Sigmoid colon (tissue), 4 donors: ENCODE results near the gene KRR1.

Experiments
- CTCF ChIP-seq, 4 experiments: fragments of 450-650 bp in 3 of 4; fragments of 200-600 bp in 1 of 4; IDR thresholded peaks; one replicate each; pipeline ENCODE4 v1.5.1; 2016 to 2019; ENCODE audit warnings: antibody characterized with exemption in 4 of 4, mild to moderate bottlenecking in 3 of 4, moderate library complexity in 2 of 4
- EP300 ChIP-seq, 4 donors: sonication (generic); formaldehyde crosslinking; IDR thresholded peaks; one replicate each; pipeline ENCODE4 v1.6.1; 2017; ENCODE audit warnings: antibody characterized with exemption in 4 of 4
- POLR2A ChIP-seq, 2 donors: fragments of 450-650 bp; IDR thresholded peaks; one replicate each; pipeline ENCODE4 v1.6.1; 2016; ENCODE audit warnings: antibody characterized with exemption in 2 of 2, mild to moderate bottlenecking in 2 of 2, moderate library complexity in 2 of 2
- POLR2AphosphoS5 ChIP-seq, 4 donors: sonication (generic); formaldehyde crosslinking; IDR thresholded peaks; one replicate each; pipeline ENCODE4 v1.6.1; 2017; ENCODE audit warnings: antibody characterized with exemption in 4 of 4

- TF ChIP-seq CTCF (IDR thresholded peaks at IDR 0.05) (no peak), POLR2A (IDR thresholded peaks at IDR 0.05) (no peak), EP300 (IDR thresholded peaks at IDR 0.05) (no peak), POLR2AphosphoS5 (IDR thresholded peaks at IDR 0.05) (no peak)
Measured at GRCh38 chr12:75553398-75553797, 42.0 kb upstream of the KRR1 start.
